GM10248 (cell line): ENCODE results near the gene STYXL1.

Experiments used
- CTCF ChIA-PET: fragments of 300-600 bp; sonication (Branson Sonifier 250); formaldehyde crosslinking; extraction: SDS; loops from one replicate; lab custom pipeline; 2021; ENCODE audit warnings: antibody characterized with exemption; lab: Yijun Ruan, JAX
- POLR2A ChIA-PET: fragments of 350-650 bp; sonication (Branson Sonifier 250); formaldehyde crosslinking; extraction: SDS; loops from one replicate; lab custom pipeline; 2020; ENCODE audit warnings: antibody characterized with exemption; lab: Yijun Ruan, JAX
- DNase-seq: peaks from one replicate; pipeline ENCODE4 v3.0.0; 2012; ENCODE audit errors: extremely low spot score
- CTCF ChIP-seq: IDR thresholded peaks from 2 replicates; pipeline ENCODE4 v1.5.1; 2012; ENCODE audit warnings: mild to moderate bottlenecking, low read depth; ENCODE audit errors: extremely low read depth, missing control alignments, control extremely low read depth

STYXL1 gene

GRCh38 chr7:75962607-75963380 is 85.0 kb downstream of the STYXL1 start:
- CTCF ChIA-PET, result interaction anchor here (0.7 kb wide), 1 partner anchor 96 kb away, joined by 3 read pairs; no protein-coding TSS in a partner anchor
- no peak for DNase-seq
- TF ChIP-seq CTCF, result no peak
- POLR2A ChIA-PET, result no interaction called here

- no peak for TF ChIP-seq CTCF
- no peak for DNase-seq
- POLR2A ChIA-PET, result interaction anchor here (0.7 kb wide), 1 partner anchor 65 kb away, joined by 3 read pairs; no protein-coding TSS in a partner anchor
- CTCF ChIA-PET, result interaction anchor here (1.0 to 6.0 kb wide), 2 partner anchors 11 to 59 kb away, joined by 3 to 17 read pairs; no protein-coding TSS in a partner anchor
These were observed 86.6 kb downstream of the STYXL1 start for GRCh38 chr7:75961218-75961617.

- DNase-seq, result no peak
- ChIA-PET CTCF (interaction anchor here (0.8 to 6.0 kb wide), 2 partner anchors 50 to 60 kb away, joined by 3 to 17 read pairs; no protein-coding TSS in a partner anchor), POLR2A (interaction anchor here (0.7 kb wide), 1 partner anchor 64 kb away, joined by 3 read pairs; no protein-coding TSS in a partner anchor)
- TF ChIP-seq CTCF, result no peak
These were observed 87.4 kb downstream of the STYXL1 start for GRCh38 chr7:75960372-75960771.

- CTCF ChIA-PET, result interaction anchor here (6.0 kb wide), 1 partner anchor 61 kb away, joined by 17 read pairs; no protein-coding TSS in a partner anchor
- POLR2A ChIA-PET, result no interaction called here
These were observed 88.8 kb downstream of the STYXL1 start for GRCh38 chr7:75958802-75959543.

GRCh38 chr7:75957021-75957736 is 90.6 kb downstream of the STYXL1 start:
- DNase-seq, result no peak
- ChIA-PET CTCF (interaction anchor here (6.0 kb wide), 1 partner anchor 63 kb away, joined by 17 read pairs; no protein-coding TSS in a partner anchor), POLR2A (no interaction called here)
- no peak for TF ChIP-seq CTCF

More at GRCh38 chr7:75958802-75959543, 88.8 kb downstream of the STYXL1 start:
- DNase-seq, result no peak
- no peak for TF ChIP-seq CTCF
